HG02759 (cell line): ENCODE measurements around the gene ASMTL.
"Not testable (repeated sequence)": the region's sequence is repeated elsewhere in the genome, so short reads cannot be mapped to it uniquely, and the experiment has no call there.

Experiments
- ATAC-seq: cut with Tn5 transposase; IDR thresholded peaks from one replicate; pipeline ENCODE4 v1.9.1; 2021; ENCODE audit warnings: mild to moderate bottlenecking, moderate library complexity; ENCODE audit not compliant: unreplicated experiment

Gene ASMTL

GRCh38 chrX:1435241-1435895, 17.3 kb downstream of the ASMTL start:
- ATAC-seq, result no peak

- ATAC-seq, result no peak
Measured at GRCh38 chrX:1434871-1435240, 17.9 kb downstream of the ASMTL start.

- ATAC-seq, result no peak
Measured at GRCh38 chrX:1433646-1434357, 18.9 kb downstream of the ASMTL start.

- no peak for ATAC-seq
Measured at GRCh38 chrX:1430451-1430850, 22.3 kb downstream of the ASMTL start.

GRCh38 chrX:1427756-1428155, 25.0 kb downstream of the ASMTL start:
- ATAC-seq, result no peak

GRCh38 chrX:1426321-1426720, 26.4 kb downstream of the ASMTL start:
- not testable (repeated sequence) for ATAC-seq

- ATAC-seq, result no peak
Measured at GRCh38 chrX:1425381-1425780, 27.3 kb downstream of the ASMTL start.

GRCh38 chrX:1424147-1424851, 28.4 kb downstream of the ASMTL start:
- ATAC-seq, result no peak

GRCh38 chrX:1423215-1423614, 29.5 kb downstream of the ASMTL start:
- no peak for ATAC-seq

- no peak for ATAC-seq
Measured at GRCh38 chrX:1422135-1422465, 30.6 kb downstream of the ASMTL start.

- no peak for ATAC-seq
Measured at GRCh38 chrX:1421433-1422134, 31.1 kb downstream of the ASMTL start.

- no peak for ATAC-seq
Measured at GRCh38 chrX:1420371-1420770, 32.3 kb downstream of the ASMTL start.

- ATAC-seq, result no peak
Measured at GRCh38 chrX:1419545-1420355, 33.0 kb downstream of the ASMTL start.

- ATAC-seq, result no peak
Measured at GRCh38 chrX:1418901-1419544, 33.7 kb downstream of the ASMTL start.

GRCh38 chrX:1417921-1418771, 34.6 kb downstream of the ASMTL start:
- ATAC-seq, result no peak

- ATAC-seq, result no peak
Measured at GRCh38 chrX:1416965-1417760, 35.5 kb downstream of the ASMTL start.

GRCh38 chrX:1416327-1416784, 36.4 kb downstream of the ASMTL start:
- ATAC-seq, result no peak

GRCh38 chrX:1412551-1413161, 40.1 kb downstream of the ASMTL start:
- ATAC-seq, result no peak
